GM21717 (cell line): ENCODE data around the gene COQ4.
"Not testable (repeated sequence)": the region's sequence is repeated elsewhere in the genome, so short reads cannot be mapped to it uniquely, and the experiment has no call there.

Experiments
- ATAC-seq: cut with Tn5 transposase; IDR thresholded peaks from one replicate; pipeline ENCODE4 v1.9.1; 2021; ENCODE audit warnings: mild to moderate bottlenecking, moderate library complexity; ENCODE audit not compliant: unreplicated experiment

The COQ4 gene

GRCh38 chr9:128298535-128299482 lies 23.8 kb upstream of the COQ4 start:
- no peak for ATAC-seq

- no peak for ATAC-seq
Measured at GRCh38 chr9:128304136-128304970, 18.3 kb upstream of the COQ4 start.

DNA sequence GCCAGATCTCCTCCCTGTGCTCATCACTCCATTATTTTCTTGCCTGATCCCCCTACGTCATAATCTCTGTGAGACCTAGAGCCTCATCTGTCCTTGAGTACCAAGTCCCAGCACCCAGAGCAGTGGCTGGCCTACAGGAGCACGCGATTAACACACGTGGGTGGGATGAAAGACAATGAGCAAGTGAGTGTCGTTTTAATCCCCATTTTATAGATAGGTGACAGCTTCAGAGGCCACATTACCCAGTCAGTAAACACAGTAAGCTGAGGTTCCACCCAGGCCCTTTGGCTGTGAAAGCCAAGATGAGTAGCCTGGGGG lies 17.7 kb upstream of the COQ4 start:
- no peak for ATAC-seq

- no peak for ATAC-seq
Measured at GRCh38 chr9:128309551-128309950, 13.1 kb upstream of the COQ4 start.

GRCh38 chr9:128310461-128310860 lies 12.2 kb upstream of the COQ4 start:
- no peak for ATAC-seq

GRCh38 chr9:128314697-128315096 lies 7.9 kb upstream of the COQ4 start:
- no peak for ATAC-seq

- no peak for ATAC-seq
Measured at GRCh38 chr9:128316421-128316820, 6.2 kb upstream of the COQ4 start.

DNA sequence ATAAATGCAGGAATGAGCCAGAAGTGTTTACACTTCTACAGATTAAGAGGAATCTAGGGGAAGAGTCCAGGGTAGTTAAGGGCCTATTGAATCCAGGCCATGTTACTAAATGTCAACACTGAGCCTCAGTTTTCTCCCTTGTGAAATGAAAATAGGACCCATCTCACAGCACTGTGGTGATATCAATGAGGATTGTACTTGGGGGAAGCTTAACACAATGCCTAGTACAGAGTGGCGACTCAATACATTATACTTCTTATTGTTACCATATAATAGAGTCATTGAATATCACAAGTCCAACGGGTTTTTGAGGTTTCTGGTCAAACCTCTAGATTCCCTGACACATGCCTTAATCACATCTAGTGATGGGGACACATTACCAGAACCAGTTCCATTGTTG lies 5.0 kb upstream of the COQ4 start:
- ATAC-seq = no peak

DNA sequence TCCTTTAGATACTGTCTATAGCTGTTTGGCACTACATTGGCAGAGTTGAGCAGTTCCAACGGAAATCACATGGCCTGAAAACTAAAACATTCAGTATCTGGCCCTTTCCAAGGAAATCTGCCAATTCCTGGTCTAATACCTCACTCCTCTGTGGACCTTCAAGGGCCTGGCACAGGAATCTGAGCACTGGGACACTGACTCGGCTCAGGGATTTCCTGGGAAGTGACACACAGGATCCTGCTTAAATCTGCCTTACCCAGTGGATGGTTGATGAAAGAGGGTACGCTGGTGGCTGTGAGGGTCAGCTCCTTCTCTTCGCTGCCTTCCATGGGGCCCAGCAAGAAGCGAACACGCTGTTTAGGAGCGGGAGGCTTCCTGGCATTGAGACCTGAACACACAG lies 1.3 kb upstream of the COQ4 start:
- no peak for ATAC-seq

DNA sequence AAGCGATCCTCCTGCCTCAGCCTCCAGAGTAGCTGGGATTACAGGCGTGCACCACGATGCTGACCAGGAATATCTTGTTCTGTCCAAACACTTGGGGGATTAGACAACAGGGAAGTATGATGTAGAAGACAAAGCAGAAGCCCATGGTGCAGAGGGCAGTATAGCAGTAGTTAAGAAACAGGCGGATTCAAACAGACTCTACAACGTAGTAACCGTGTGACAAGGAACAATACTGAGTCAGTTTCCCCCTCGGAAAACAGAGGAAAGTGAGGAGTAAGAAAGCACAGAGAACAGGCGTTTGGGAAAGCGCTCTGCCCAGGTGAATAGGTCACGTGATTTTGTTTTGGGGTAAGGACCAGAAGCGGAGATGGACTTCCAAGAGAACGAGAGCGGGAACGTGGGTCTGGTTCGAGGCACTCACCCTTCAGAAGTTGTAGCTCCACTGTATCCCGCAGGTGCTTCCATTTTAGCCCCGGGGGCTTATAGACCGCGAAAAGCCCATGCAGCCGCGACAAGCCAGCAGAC lies 698 bp upstream of the COQ4 start:
- peak; percentile 13 for ATAC-seq

GRCh38 chr9:128323212-128323730 lies 632 bp downstream of the COQ4 start:
- no peak for ATAC-seq

GRCh38 chr9:128323791-128324190 lies 1.2 kb downstream of the COQ4 start:
- ATAC-seq = no peak

DNA sequence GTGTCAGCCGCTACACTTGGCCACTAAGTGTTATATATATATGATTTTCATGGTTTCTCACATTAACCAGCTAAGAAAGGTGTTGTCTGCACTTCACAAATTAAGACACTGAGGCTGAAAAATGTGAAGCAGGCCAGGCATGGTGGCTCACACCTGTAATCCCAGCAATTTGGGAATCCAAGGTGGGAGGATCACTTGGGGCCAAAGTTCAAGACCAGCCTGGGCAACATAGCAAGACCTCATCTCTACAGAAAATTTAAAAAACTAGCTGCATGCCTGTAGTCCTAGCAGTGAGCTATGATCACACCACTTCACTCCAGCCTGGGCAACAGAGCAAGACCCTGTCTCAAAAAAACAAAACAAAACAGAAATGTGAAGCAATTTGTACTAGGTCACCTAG lies 1.8 kb downstream of the COQ4 start:
- ATAC-seq = no peak

DNA sequence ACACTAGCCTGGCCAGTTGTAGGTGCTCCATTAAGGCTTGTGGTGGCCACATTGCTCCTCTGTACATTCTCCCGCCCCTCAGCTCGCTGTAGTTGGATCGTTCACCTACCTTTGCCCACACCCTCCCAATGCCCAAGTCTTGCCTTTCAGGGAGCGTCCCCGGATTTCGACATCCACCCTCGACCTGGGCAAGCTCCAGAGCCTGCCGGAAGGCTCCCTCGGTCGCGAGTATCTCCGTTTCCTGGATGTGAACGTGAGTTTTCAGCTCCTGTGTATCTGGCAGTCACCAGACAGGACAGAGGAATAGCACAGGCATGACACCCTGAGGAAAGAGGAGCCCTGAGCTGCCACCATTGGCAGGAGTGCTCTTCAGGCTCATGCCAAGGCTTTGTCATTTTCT lies 3.0 kb downstream of the COQ4 start:
- ATAC-seq = no peak

GRCh38 chr9:128333451-128333869 lies 10.8 kb downstream of the COQ4 start:
- no peak for ATAC-seq

DNA sequence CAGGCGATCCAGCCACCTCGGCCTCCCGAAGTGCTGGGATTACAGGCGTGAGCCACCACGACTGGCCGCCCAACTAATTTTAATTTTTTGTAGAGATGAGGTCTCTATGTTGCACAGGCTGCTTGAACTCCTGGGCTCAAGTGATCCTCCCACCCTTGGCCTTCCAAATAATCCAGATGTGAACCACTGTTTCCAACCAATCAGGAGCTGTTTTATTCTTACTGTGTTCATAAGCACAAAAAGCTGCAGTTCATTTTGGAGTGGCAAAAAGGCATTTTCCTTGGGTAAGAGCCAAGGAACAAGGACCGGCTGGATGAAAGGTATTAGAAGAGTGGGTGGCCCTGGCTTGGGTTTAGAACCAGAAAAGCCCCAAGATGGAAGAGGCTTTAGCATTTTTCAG lies 12.5 kb downstream of the COQ4 start:
- no peak for ATAC-seq

- ATAC-seq = no peak
Measured at GRCh38 chr9:128335914-128336313, 13.3 kb downstream of the COQ4 start.

GRCh38 chr9:128337936-128338335 lies 15.3 kb downstream of the COQ4 start:
- ATAC-seq = no peak

DNA sequence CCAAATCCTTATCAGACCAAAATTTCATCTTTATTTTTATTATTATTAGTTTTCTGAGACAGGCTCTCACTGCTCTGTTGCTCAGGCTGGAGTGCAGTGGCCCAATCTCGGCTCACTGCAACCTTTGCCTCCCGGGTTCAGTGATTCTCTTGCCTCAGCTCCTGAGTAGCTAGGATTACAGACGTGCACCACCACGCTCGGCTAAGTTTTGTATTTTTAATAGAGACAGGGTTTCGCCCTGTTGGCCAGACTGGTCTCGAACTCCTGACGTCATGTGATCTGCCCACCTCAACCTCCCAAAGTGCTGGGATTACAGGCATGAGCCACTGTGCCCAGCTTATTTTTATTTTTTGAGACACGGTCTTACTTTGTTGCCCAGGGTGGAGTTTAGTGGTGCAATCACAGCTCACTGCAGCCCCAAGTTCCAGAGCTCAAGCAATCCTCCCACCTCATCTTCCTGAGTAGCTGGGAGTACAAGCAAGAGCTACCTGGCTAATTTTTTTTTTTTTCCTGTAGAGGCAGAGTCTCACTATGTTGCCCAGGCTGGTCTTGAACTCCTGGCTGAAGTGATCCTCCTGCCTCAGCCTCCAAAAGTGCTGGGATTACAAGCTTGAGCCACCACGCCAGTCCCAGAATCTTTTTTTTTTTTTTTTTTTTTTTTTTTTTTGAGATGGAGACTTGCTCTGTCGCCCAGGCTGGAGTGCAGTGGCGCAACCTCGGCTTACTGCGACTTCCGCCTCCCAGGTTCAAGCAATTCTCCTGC lies 16.4 kb downstream of the COQ4 start:
- ATAC-seq = not testable (repeated sequence)

DNA sequence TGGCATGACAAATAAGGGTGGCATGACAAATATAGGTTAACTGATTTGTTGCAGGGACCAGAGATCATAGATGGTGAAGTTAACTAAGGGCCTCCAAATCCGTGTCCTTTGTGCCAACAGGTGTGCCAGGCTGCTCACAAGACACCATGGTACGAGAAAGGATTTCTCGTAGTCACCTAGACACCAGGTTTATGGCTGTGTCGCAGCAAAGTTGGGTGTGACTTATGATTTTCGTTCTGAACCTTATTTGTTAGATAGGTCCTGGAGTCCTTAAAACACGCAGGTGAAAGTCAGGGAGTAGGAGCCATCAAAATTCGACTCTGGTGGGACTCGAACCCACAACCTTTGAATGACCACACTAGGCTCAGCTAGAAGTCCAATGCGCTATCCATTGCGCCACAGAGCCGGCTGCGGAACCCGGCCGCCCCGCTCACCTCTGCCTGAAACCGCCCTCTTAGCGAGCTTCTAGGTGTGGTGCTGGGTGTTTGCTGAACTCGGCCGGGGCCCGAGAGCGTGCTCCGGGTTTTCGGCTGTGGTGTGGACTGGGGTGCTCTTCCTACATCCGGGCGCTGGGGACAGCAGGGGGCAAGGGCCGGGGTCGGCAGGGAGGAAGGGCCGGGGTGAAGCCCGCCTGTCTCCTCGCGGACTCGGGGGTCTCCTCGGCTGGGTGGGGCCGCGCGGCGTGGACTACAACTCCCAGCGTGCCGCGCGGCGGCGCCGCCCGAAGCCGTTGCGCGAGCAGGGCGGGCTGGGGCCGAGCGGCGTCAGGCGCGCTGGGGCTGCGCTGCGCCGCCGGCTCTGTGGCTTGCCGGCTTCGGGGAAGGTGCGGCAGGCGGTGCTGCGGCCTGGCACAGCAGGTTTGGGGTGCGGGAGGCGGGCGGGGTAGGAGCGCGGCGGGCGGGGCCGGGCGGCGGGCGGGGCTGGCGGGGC lies 17.4 kb downstream of the COQ4 start, which contains the start of gene SLC27A4:
Gene SLC27A4 (plus strand): TSS at position 767 of the 930 bp plus-strand sequence. CDS start 2,606 bp downstream, outside the sequence.
- peak; percentile 72 for ATAC-seq
